K562 (cell line): Measurements from ENCODE around the gene DOCK4. TPM values are rescaled to one million over a fixed set of nuclear protein-coding genes. Genes with fewer than 3 reads are reported as not detected.

Experiments
- ARID2 ChIP-seq: fragments of 450-650 bp; IDR thresholded peaks from 2 replicates; pipeline ENCODE4 v1.6.1; 2017; ENCODE audit warnings: antibody characterized with exemption, mild to moderate bottlenecking
- ARNT ChIP-seq, 2 experiments: fragments of 450-650 bp; IDR thresholded peaks; 2 replicates each; pipeline ENCODE4 v1.6.1; 2016; ENCODE audit warnings: mild to moderate bottlenecking in 1 of 2
- CEBPG ChIP-seq, 3 experiments: fragments of 200-800 bp in 1 of 3; sonication (Bioruptor generic) in 1 of 3; sonication (generic) in 1 of 3; formaldehyde crosslinking in 1 of 3; IDR thresholded peaks in 2 of 3; conservative IDR thresholded peaks in 1 of 3; 2 replicates each; pipeline versions ENCODE4 v1.6.1 to v1.8.0; 2016 to 2022; ENCODE audit warnings: missing compliant biosample characterization in 2 of 3, missing genetic modification characterization in 2 of 3, mild to moderate bottlenecking in 1 of 3, missing genetic modification reagents in 1 of 3
- DDX20 ChIP-seq: fragments of 450-650 bp; IDR thresholded peaks from 2 replicates; pipeline ENCODE4 v1.6.1; 2016; ENCODE audit warnings: missing genetic modification characterization, low read depth, mild to moderate bottlenecking, missing compliant biosample characterization, moderate library complexity
- MAFG ChIP-seq: fragments of 450-650 bp; conservative IDR thresholded peaks from 2 replicates; pipeline ENCODE4 v1.6.1; 2016; ENCODE audit warnings: missing genetic modification characterization, missing compliant biosample characterization
- MCM2 ChIP-seq: fragments of 450-650 bp; IDR thresholded peaks from 2 replicates; pipeline ENCODE4 v1.6.1; 2017; ENCODE audit warnings: low read depth, mild to moderate bottlenecking
- RAD21 ChIP-seq, 2 experiments: fragments of 250-450 bp in 1 of 2; fragments of 450-650 bp in 1 of 2; sonication (Bioruptor Pico) in 1 of 2; formaldehyde crosslinking in 1 of 2; IDR thresholded peaks in 1 of 2; conservative IDR thresholded peaks in 1 of 2; 2 replicates each; pipeline versions ENCODE4 v1.4.0 to v1.8.0; 2020 to 2022; ENCODE audit warnings: mild to moderate bottlenecking in 2 of 2, moderate library complexity in 1 of 2
- RB1 ChIP-seq: fragments of 450-650 bp; IDR thresholded peaks from 2 replicates; pipeline ENCODE4 v1.6.1; 2017; ENCODE audit warnings: low read depth, mild to moderate bottlenecking
- SNRNP70 ChIP-seq: fragments of 200-400 bp; formaldehyde crosslinking; optimal IDR thresholded peaks from 2 replicates; pipeline ENCODE3; 2017; ENCODE audit warnings: low read depth, low read length
- SRSF9 ChIP-seq: fragments of 200-400 bp; formaldehyde crosslinking; IDR thresholded peaks from 2 replicates; pipeline ENCODE4 v1.6.1; 2017; ENCODE audit warnings: low read depth, low read length, borderline replicate concordance
- ZNF175 ChIP-seq: fragments of 200-800 bp; sonication (Bioruptor generic); IDR thresholded peaks from 2 replicates; pipeline ENCODE4 v1.6.1; 2016; ENCODE audit warnings: low read depth, mild to moderate bottlenecking, missing genetic modification characterization, missing compliant biosample characterization
- ZZZ3 ChIP-seq: fragments of 450-650 bp; IDR thresholded peaks from 2 replicates; pipeline ENCODE4 v1.6.1; 2016; ENCODE audit warnings: antibody characterized with exemption, mild to moderate bottlenecking, moderate library complexity
- polyA plus RNA-seq, 8 experiments: library from polyadenylated mRNA; depleted of rRNA in 4 of 8; stranded (reverse) in 5 of 8; unstranded in 3 of 8; fragments of >200 nt; fragmentation: Nextera tagmentation in 2 of 8; fragmentation: Illumina TruSeq in 1 of 8; extraction: Ambion mirVana in 2 of 8; extraction: Trizol in 1 of 8; gene quantifications; 2 replicates each; pipeline versions ENCODE4 v1.2.1 to v1.2.3, GENCODE V29; 2011 to 2014; ENCODE audit warnings: inconsistent platforms in 1 of 8, missing spikeins in 1 of 8
- total RNA-seq, 7 experiments: library from RNA; depleted of rRNA in 6 of 7; stranded (reverse); fragments of >200 nt in 6 of 7; fragmentation: Illumina TruSeq in 2 of 7; extraction: Trizol in 2 of 7; gene quantifications; 2 replicates each; pipeline versions ENCODE4 v1.2.1 to v1.2.3, GENCODE V29; 2011 to 2021; ENCODE audit warnings: low replicate concordance in 1 of 7
- TF ChIP-seq, protein P1 (sequence below), 3 experiments: IDR thresholded peaks in 2 of 3; conservative IDR thresholded peaks in 1 of 3; 2 replicates each; pipeline ENCODE4 v1.5.1; 2011 to 2012; ENCODE audit warnings: low read length in 3 of 3, mild to moderate bottlenecking in 3 of 3, control low read depth in 2 of 3, improper control_type of control experiment in 1 of 3, inconsistent platforms in 1 of 3, low read depth in 1 of 3, mixed read lengths in 1 of 3, moderate library complexity in 1 of 3; ENCODE audit not compliant: insufficient read depth in 2 of 3
- TF ChIP-seq, protein P2 (sequence below): sonication (generic); formaldehyde crosslinking; IDR thresholded peaks from 2 replicates; pipeline ENCODE4 v1.4.0; 2020; ENCODE audit warnings: mild to moderate bottlenecking, missing genetic modification reagents
- TF ChIP-seq, protein P3 (sequence below), 2 experiments: fragments of 450-650 bp in 1 of 2; sonication (generic) in 1 of 2; formaldehyde crosslinking in 1 of 2; IDR thresholded peaks in 1 of 2; conservative IDR thresholded peaks in 1 of 2; 2 replicates each; pipeline versions ENCODE4 v1.6.1 to v1.8.1; 2016 to 2023; ENCODE audit warnings: mild to moderate bottlenecking in 2 of 2, moderate library complexity in 2 of 2, inconsistent platforms in 1 of 2, missing genetic modification reagents in 1 of 2
- TF ChIP-seq, protein P4 (sequence below): fragments of 450-650 bp; IDR thresholded peaks from 2 replicates; pipeline ENCODE4 v1.6.1; 2018; ENCODE audit not compliant: partially characterized antibody

DOCK4 gene
- total and polyA plus RNA-seq, 9 of the 15 experiments (the other 6 are each of a cell fraction or from before 2014, with no cell fraction given): 0.42 to 5.7 (median 2.3) TPM

DNA sequence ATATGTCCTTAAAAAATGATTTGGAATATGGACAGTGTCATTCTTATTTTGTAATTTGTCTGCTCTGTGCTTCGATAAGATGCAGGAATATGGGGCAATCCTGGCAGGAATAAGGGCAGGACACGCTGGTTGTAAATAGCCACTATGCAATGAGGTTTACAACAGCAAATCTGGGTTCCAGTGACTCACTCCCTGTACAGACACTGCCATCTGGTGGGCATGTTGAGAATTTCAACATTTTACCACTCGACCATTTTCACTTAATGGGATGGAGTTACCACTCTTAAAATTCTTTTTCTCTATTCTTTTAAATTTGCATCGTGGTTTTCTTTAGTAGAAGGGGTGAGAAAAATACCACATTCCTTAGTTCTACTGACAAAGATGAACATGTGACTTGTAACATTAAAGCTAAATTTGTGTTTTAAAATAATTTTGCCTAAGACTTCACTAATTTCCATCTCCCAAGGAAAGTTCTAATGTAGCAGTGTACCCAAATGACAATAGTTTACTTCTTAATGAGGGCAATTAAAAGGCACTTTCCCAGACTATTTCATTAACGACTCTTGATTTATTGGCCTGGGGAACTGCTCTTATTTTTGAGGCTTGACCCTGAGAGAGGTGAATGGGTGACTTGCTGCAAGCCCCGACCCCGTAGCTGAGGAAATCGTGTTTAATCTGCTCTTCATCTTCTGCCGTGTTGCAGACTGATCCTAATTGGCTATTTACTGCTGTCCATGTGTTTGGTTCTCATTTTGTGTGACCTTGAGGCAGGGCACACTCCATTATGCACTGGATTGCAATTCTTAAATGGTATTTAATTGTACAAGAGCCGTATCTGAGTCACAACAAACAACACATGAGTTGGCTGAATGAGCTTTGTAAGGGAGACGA, 470.3 kb downstream of the DOCK4 start (continued):
- TF ChIP-seq, protein P1, sequence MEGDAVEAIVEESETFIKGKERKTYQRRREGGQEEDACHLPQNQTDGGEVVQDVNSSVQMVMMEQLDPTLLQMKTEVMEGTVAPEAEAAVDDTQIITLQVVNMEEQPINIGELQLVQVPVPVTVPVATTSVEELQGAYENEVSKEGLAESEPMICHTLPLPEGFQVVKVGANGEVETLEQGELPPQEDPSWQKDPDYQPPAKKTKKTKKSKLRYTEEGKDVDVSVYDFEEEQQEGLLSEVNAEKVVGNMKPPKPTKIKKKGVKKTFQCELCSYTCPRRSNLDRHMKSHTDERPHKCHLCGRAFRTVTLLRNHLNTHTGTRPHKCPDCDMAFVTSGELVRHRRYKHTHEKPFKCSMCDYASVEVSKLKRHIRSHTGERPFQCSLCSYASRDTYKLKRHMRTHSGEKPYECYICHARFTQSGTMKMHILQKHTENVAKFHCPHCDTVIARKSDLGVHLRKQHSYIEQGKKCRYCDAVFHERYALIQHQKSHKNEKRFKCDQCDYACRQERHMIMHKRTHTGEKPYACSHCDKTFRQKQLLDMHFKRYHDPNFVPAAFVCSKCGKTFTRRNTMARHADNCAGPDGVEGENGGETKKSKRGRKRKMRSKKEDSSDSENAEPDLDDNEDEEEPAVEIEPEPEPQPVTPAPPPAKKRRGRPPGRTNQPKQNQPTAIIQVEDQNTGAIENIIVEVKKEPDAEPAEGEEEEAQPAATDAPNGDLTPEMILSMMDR (IDR thresholded peaks at IDR 0.05 in 2 of 3, conservative IDR thresholded peaks at IDR 0.05 in 1 of 3; ENCODE audit: insufficient read depth in 2 of 3, low read depth in 1 of 3, low read length in 3 of 3): peak; percentile 89 to 98 (median 94)
- no peak for TF ChIP-seq ZZZ3
- TF ChIP-seq SRSF9: no peak
- TF ChIP-seq MAFG (tag): no peak
- TF ChIP-seq ZNF175 (CRISPR knock-in tag): no peak
- TF ChIP-seq RAD21 (CRISPR knock-in tag; conservative IDR thresholded peaks at IDR 0.05 in 1 of 2, IDR thresholded peaks at IDR 0.05 in 1 of 2): peak; percentile 98 to 99
- no peak for TF ChIP-seq SNRNP70
- TF ChIP-seq DDX20: no peak
- TF ChIP-seq, protein P2, sequence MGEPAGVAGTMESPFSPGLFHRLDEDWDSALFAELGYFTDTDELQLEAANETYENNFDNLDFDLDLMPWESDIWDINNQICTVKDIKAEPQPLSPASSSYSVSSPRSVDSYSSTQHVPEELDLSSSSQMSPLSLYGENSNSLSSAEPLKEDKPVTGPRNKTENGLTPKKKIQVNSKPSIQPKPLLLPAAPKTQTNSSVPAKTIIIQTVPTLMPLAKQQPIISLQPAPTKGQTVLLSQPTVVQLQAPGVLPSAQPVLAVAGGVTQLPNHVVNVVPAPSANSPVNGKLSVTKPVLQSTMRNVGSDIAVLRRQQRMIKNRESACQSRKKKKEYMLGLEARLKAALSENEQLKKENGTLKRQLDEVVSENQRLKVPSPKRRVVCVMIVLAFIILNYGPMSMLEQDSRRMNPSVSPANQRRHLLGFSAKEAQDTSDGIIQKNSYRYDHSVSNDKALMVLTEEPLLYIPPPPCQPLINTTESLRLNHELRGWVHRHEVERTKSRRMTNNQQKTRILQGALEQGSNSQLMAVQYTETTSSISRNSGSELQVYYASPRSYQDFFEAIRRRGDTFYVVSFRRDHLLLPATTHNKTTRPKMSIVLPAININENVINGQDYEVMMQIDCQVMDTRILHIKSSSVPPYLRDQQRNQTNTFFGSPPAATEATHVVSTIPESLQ: 0 out of 2 replicates have a peak, but pooled peaks have one; percentile 55
- peak; percentile 58; the same call in 1 of the 2 replicates for TF ChIP-seq RB1
- TF ChIP-seq, protein P3, sequence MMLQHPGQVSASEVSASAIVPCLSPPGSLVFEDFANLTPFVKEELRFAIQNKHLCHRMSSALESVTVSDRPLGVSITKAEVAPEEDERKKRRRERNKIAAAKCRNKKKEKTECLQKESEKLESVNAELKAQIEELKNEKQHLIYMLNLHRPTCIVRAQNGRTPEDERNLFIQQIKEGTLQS (IDR thresholded peaks at IDR 0.05): peak; percentile 67
- TF ChIP-seq, protein P3 (CRISPR knock-in tag; conservative IDR thresholded peaks at IDR 0.05): no peak
- no peak for TF ChIP-seq CEBPG (CRISPR knock-in tag; IDR thresholded peaks at IDR 0.05)
- TF ChIP-seq CEBPG (tag; conservative IDR thresholded peaks at IDR 0.05 in 1 of 2, IDR thresholded peaks at IDR 0.05 in 1 of 2): peak; percentile 41 to 60; a peak in 3 of 4 replicates
- TF ChIP-seq MCM2: no peak
- TF ChIP-seq ARNT (IDR thresholded peaks at IDR 0.05): 0 out of 4 replicates have a peak, but pooled peaks of 1 of the 2 experiments have one; percentile 66
- TF ChIP-seq, protein P4, sequence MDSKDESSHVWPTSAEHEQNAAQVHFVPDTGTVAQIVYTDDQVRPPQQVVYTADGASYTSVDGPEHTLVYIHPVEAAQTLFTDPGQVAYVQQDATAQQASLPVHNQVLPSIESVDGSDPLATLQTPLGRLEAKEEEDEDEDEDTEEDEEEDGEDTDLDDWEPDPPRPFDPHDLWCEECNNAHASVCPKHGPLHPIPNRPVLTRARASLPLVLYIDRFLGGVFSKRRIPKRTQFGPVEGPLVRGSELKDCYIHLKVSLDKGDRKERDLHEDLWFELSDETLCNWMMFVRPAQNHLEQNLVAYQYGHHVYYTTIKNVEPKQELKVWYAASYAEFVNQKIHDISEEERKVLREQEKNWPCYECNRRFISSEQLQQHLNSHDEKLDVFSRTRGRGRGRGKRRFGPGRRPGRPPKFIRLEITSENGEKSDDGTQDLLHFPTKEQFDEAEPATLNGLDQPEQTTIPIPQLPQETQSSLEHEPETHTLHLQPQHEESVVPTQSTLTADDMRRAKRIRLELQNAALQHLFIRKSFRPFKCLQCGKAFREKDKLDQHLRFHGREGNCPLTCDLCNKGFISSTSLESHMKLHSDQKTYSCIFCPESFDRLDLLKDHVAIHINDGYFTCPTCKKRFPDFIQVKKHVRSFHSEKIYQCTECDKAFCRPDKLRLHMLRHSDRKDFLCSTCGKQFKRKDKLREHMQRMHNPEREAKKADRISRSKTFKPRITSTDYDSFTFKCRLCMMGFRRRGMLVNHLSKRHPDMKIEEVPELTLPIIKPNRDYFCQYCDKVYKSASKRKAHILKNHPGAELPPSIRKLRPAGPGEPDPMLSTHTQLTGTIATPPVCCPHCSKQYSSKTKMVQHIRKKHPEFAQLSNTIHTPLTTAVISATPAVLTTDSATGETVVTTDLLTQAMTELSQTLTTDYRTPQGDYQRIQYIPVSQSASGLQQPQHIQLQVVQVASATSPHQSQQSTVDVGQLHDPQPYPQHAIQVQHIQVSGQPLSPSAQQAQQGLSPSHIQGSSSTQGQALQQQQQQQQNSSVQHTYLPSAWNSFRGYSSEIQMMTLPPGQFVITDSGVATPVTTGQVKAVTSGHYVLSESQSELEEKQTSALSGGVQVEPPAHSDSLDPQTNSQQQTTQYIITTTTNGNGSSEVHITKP: no peak
- TF ChIP-seq ARID2: peak; percentile 93
